Measurements from ENCODE around the gene GALNS. TPM values are rescaled to one million over a fixed set of nuclear protein-coding genes. Genes with fewer than 3 reads are reported as not detected.

GALNS gene
- total RNA-seq, 2 donors from 2014 or later: 37.6 to 73.0 TPM

- H3K9me3 Mint-ChIP-seq: no peaks in the 10 kb centered on the region
- H3K4me3 Mint-ChIP-seq: no peak overlapping the region
- no peaks in the 10 kb centered on the region for H3K4me1 Mint-ChIP-seq
- no peaks in the 10 kb centered on the region for H3K36me3 Mint-ChIP-seq (ENCODE audit: low read depth)
- no peak for ATAC-seq (replicated peaks)
- no peak overlapping the region for H3K27ac Mint-ChIP-seq
- H3K27me3 Mint-ChIP-seq: no peaks in the 10 kb centered on the region
Measured at GRCh38 chr16:88883117-88883895, 26.6 kb upstream of the GALNS start.

GRCh38 chr16:88882358-88883030 lies 25.7 kb upstream of the GALNS start:
- no peak for ATAC-seq (replicated peaks)

GRCh38 chr16:88881675-88882357 lies 25.1 kb upstream of the GALNS start:
- Mint-ChIP-seq H3K36me3 (ENCODE audit: low read depth) (no peaks in the 10 kb centered on the region), H3K27me3 (no peaks in the 10 kb centered on the region), H3K4me1 (no peaks in the 10 kb centered on the region), H3K9me3 (no peaks in the 10 kb centered on the region), H3K27ac (peak overlapping the region; percentile 41), H3K4me3 (no peak overlapping the region)
- ATAC-seq (replicated peaks): no peak

More at GRCh38 chr16:88882358-88883030, 25.7 kb upstream of the GALNS start:
- Mint-ChIP-seq H3K27me3 (no peaks in the 10 kb centered on the region), H3K9me3 (no peaks in the 10 kb centered on the region), H3K36me3 (ENCODE audit: low read depth) (no peaks in the 10 kb centered on the region), H3K4me1 (no peaks in the 10 kb centered on the region), H3K27ac (peak overlapping the region; percentile 41), H3K4me3 (no peak overlapping the region)

DNA sequence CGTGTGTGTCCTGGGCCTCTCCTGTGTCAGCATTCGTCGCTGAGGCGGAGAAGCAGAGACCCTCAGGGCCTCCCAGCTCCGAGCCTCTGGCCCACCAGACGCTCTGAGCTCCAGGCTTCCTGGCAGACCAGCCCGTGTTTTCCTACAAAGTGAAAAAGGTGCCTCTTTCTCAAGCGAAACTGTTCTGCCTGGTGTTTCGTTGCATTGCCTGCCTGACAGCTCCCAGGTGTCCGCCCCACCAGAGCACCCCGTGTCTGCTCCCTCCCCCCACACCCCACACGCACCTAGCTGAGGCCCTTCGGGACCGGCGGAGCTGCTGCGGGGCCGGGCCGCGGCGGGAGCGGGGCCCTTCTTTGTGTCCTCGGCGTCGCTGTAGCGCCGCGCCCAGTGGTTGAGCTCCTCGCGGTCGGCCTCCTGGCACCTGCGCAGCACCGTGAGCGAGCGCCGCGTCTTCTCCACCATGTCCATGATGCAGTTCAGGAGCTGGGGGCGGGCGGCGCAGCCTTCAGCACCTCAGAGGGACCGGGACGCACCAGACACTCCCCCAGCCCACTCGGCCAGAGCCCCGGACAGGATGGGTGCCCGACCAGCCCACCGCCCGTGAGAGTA lies 24.4 kb upstream of the GALNS start:
- H3K4me3 Mint-ChIP-seq: no peak overlapping the region
- H3K27ac Mint-ChIP-seq: no peak overlapping the region
- H3K4me1 Mint-ChIP-seq: no peaks in the 10 kb centered on the region
- H3K9me3 Mint-ChIP-seq: no peaks in the 10 kb centered on the region
- no peaks in the 10 kb centered on the region for H3K36me3 Mint-ChIP-seq (ENCODE audit: low read depth)
- no peaks in the 10 kb centered on the region for H3K27me3 Mint-ChIP-seq
- ATAC-seq (replicated peaks): no peak

DNA sequence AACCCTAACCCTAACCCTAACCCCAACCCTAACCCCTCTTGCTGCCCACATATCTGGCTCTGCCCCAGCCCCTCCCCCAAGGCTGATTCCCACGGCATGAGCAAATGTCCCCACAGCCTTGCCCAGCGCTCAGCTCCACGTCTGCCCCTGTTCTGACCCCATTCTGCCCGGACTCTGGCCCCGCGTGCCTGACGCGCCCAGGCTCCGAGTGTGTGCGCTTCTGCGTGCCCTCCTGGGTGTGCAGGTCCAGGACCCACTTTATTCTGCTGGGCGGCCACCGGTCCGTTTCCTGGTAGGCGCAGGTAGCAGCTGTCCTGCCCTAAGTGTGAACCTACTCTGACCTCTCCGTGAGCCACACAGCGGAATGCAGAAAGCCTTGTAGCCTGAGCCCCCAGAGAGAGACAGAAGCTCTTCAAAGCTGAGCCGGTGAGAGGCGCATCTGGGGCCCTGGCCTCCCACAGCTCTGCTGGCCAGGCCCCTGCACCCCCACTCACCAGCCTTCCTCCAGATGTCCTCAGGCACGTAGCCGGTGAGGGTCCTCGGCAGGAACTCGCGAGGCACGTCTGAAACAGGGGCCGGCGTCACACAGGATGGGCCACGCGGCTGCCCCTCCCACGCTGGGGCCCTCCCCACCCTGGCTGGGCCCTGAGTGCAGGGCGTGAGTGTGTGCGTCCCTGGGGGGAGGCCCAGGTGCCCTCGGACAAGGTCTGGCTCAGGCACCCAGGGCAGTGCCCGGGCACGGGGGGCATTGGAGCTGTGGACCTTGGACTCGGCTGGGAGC lies 23.7 kb upstream of the GALNS start:
- Mint-ChIP-seq H3K4me3 (no peak overlapping the region), H3K36me3 (ENCODE audit: low read depth) (no peaks in the 10 kb centered on the region), H3K27ac (no peak overlapping the region), H3K4me1 (no peaks in the 10 kb centered on the region), H3K27me3 (no peaks in the 10 kb centered on the region), H3K9me3 (no peaks in the 10 kb centered on the region)
- ATAC-seq (replicated peaks): no peak

- H3K27ac Mint-ChIP-seq: no peak overlapping the region
- no peak overlapping the region for H3K4me3 Mint-ChIP-seq
- H3K27me3 Mint-ChIP-seq: no peaks in the 10 kb centered on the region
- no peaks in the 10 kb centered on the region for H3K9me3 Mint-ChIP-seq
- ATAC-seq (replicated peaks): no peak
- H3K4me1 Mint-ChIP-seq: no peaks in the 10 kb centered on the region
- H3K36me3 Mint-ChIP-seq (ENCODE audit: low read depth): no peaks in the 10 kb centered on the region
Measured at GRCh38 chr16:88879788-88880055, 23.0 kb upstream of the GALNS start.

- ATAC-seq (replicated peaks): no peak
- Mint-ChIP-seq H3K27me3 (no peaks in the 10 kb centered on the region), H3K4me3 (no peak overlapping the region), H3K9me3 (no peaks in the 10 kb centered on the region), H3K4me1 (no peaks in the 10 kb centered on the region), H3K36me3 (ENCODE audit: low read depth) (no peaks in the 10 kb centered on the region), H3K27ac (no peak overlapping the region)
Measured at GRCh38 chr16:88878967-88879787, 22.4 kb upstream of the GALNS start.

- no peaks in the 10 kb centered on the region for H3K36me3 Mint-ChIP-seq (ENCODE audit: low read depth)
- no peaks in the 10 kb centered on the region for H3K4me1 Mint-ChIP-seq
- no peaks in the 10 kb centered on the region for H3K27me3 Mint-ChIP-seq
- no peak overlapping the region for H3K27ac Mint-ChIP-seq
- no peak for ATAC-seq (replicated peaks)
- no peaks in the 10 kb centered on the region for H3K9me3 Mint-ChIP-seq
- no peak overlapping the region for H3K4me3 Mint-ChIP-seq
Measured at GRCh38 chr16:88878356-88878755, 21.6 kb upstream of the GALNS start.

- H3K27ac Mint-ChIP-seq: no peak overlapping the region
- no peaks in the 10 kb centered on the region for H3K36me3 Mint-ChIP-seq (ENCODE audit: low read depth)
- ATAC-seq (replicated peaks): no peak
- H3K4me1 Mint-ChIP-seq: no peaks in the 10 kb centered on the region
- no peaks in the 10 kb centered on the region for H3K9me3 Mint-ChIP-seq
- H3K27me3 Mint-ChIP-seq: no peaks in the 10 kb centered on the region
- no peak overlapping the region for H3K4me3 Mint-ChIP-seq
Measured at GRCh38 chr16:88877564-88878289, 21.0 kb upstream of the GALNS start.

DNA sequence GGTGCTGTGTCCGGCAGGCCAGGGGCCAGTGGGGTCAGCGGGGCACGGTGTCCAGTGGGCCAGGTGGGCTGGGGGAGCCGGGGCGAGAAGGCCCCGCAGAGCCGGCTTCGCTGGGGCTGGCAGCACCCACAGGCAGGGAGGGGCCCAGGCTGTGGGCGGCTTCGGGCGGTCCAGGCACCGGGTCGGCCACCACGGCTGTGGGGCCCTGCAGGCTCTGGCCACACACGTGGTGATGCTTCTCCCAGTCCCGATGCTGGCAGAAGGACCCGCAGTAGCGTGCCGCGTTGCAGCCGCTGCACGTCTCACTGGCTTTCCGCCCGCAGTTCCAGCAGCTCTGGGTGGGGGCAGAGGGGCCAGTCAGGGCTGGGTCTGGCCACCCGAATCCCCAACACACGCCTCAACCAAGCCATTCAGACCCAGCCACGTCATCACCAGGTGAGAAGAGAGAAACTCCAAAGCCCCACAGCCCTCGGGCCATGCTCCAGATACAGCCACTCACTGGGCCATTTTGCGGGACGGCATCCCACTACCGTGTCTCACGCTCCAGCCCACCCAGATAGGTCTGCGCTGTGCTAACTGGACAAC lies 20.3 kb upstream of the GALNS start:
- H3K4me3 Mint-ChIP-seq: no peak overlapping the region
- ATAC-seq (replicated peaks): no peak
- no peaks in the 10 kb centered on the region for H3K4me1 Mint-ChIP-seq
- no peaks in the 10 kb centered on the region for H3K27me3 Mint-ChIP-seq
- no peak overlapping the region for H3K27ac Mint-ChIP-seq
- no peaks in the 10 kb centered on the region for H3K36me3 Mint-ChIP-seq (ENCODE audit: low read depth)
- H3K9me3 Mint-ChIP-seq: no peaks in the 10 kb centered on the region

DNA sequence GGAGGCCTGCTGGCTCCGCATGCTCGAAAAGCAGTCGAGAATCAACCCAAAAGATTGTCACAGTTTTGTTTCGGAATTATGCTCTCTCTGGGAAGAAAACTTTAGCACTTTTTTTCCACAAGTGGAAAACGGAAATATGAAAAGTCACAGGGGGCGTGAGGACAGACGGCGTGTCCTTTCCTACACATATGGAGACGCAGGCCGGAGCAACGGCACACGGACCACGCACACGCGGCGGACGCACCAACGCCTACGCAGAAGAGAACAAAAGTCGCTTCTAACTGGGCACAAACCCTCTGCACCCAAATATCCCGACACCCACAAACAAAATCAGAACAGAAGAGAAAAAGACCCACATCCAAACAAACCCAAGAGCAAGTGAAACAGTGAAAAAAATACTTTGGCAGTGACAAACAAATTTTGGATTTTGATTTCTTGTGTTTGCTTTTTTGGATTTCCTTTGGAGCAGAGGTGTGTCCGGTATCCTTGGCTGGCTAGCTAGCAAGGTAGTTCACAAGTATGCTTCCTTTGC lies 19.0 kb upstream of the GALNS start:
- H3K4me3 Mint-ChIP-seq: no peak overlapping the region
- H3K9me3 Mint-ChIP-seq: no peaks in the 10 kb centered on the region
- no peak for ATAC-seq (replicated peaks)
- H3K36me3 Mint-ChIP-seq (ENCODE audit: low read depth): no peaks in the 10 kb centered on the region
- H3K4me1 Mint-ChIP-seq: no peaks in the 10 kb centered on the region
- H3K27me3 Mint-ChIP-seq: peaks cover 6% of the 10 kb centered on the region
- H3K27ac Mint-ChIP-seq: no peak overlapping the region

GRCh38 chr16:88874938-88875599 lies 18.3 kb upstream of the GALNS start:
- no peak overlapping the region for H3K27ac Mint-ChIP-seq
- H3K9me3 Mint-ChIP-seq: no peaks in the 10 kb centered on the region
- peaks cover 9% of the 10 kb centered on the region for H3K27me3 Mint-ChIP-seq
- H3K36me3 Mint-ChIP-seq (ENCODE audit: low read depth): no peaks in the 10 kb centered on the region
- no peak overlapping the region for H3K4me3 Mint-ChIP-seq
- no peaks in the 10 kb centered on the region for H3K4me1 Mint-ChIP-seq
- ATAC-seq (replicated peaks): no peak
